DND-41 (cell line): ENCODE results near the gene RASL10A.
A peak's percentile ranks its signal among the peaks of the same experiment; 100 is the strongest.

Experiments used
- ATAC-seq: fragments of 200-7000 bp; cut with Tn5 transposase; 3 replicates; pipeline ENCODE4 v1.9.1; 2021; ENCODE audit warnings: low read depth; ENCODE audit not compliant: insufficient read depth
- DNase-seq: peaks from one replicate; pipeline ENCODE4 v3.0.0-alpha.2; 2020
- H2AFZ ChIP-seq: 2 replicates; pipeline ENCODE4 v1.6.0; 2012; ENCODE audit warnings: low read depth, low read length
- H3K27ac ChIP-seq: 2 replicates; pipeline ENCODE4 v1.5.1; 2012; ENCODE audit warnings: low read length, inconsistent platforms
- H3K27me3 ChIP-seq: fragments of 200-600 bp; sonication (generic); 2 replicates; pipeline ENCODE4 v1.6.0; 2012; ENCODE audit warnings: low read length, mild to moderate bottlenecking, inconsistent platforms; ENCODE audit not compliant: insufficient read depth, poor library complexity
- H3K36me3 ChIP-seq: 2 replicates; pipeline ENCODE4 v1.5.1; 2012; ENCODE audit warnings: low read length, inconsistent platforms; ENCODE audit not compliant: insufficient read depth
- H3K4me1 ChIP-seq: 2 replicates; pipeline ENCODE4 v1.5.1; 2012; ENCODE audit warnings: mild to moderate bottlenecking, low read length; ENCODE audit not compliant: insufficient read depth
- H3K4me2 ChIP-seq: 2 replicates; pipeline ENCODE4 v1.6.0; 2012; ENCODE audit warnings: mild to moderate bottlenecking, moderate library complexity, low read length, inconsistent platforms; ENCODE audit not compliant: insufficient read depth
- H3K4me3 ChIP-seq, 2 experiments: fragments of 200-600 bp in 1 of 2; shearing (Covaris generic) in 1 of 2; 2 replicates each; pipeline ENCODE4 v1.5.1; 2012 to 2016; ENCODE audit warnings: inconsistent platforms in 2 of 2, low read length in 2 of 2, mild to moderate bottlenecking in 2 of 2, low read depth in 1 of 2, moderate library complexity in 1 of 2
- H3K79me2 ChIP-seq: 2 replicates; pipeline ENCODE4 v1.6.0; 2012; ENCODE audit warnings: low read length, inconsistent platforms; ENCODE audit not compliant: insufficient read depth
- H3K9ac ChIP-seq: 2 replicates; pipeline ENCODE4 v1.6.0; 2012; ENCODE audit warnings: low read depth, mild to moderate bottlenecking, inconsistent platforms, low read length, moderate library complexity
- H3K9me3 ChIP-seq: 2 replicates; pipeline ENCODE4 v1.5.1; 2012; ENCODE audit warnings: low read length, moderate library complexity, mild to moderate bottlenecking, inconsistent platforms; ENCODE audit not compliant: insufficient read depth, severe bottlenecking
- H4K20me1 ChIP-seq: 2 replicates; pipeline ENCODE4 v1.6.0; 2012; ENCODE audit warnings: low read length; ENCODE audit not compliant: insufficient read depth
- EZH2 ChIP-seq: IDR thresholded peaks from 3 replicates; pipeline ENCODE4 v1.6.1; 2012; ENCODE audit warnings: borderline replicate concordance, low read depth, mild to moderate bottlenecking, moderate library complexity, low read length, inconsistent platforms; ENCODE audit not compliant: severe bottlenecking
- TF ChIP-seq, protein P1 (sequence below): IDR thresholded peaks from 2 replicates; pipeline ENCODE4 v1.5.1; 2012; ENCODE audit warnings: borderline replicate concordance, low read length, moderate library complexity, mild to moderate bottlenecking; ENCODE audit not compliant: poor library complexity, severe bottlenecking; ENCODE audit errors: extremely low read depth

Gene RASL10A

DNA sequence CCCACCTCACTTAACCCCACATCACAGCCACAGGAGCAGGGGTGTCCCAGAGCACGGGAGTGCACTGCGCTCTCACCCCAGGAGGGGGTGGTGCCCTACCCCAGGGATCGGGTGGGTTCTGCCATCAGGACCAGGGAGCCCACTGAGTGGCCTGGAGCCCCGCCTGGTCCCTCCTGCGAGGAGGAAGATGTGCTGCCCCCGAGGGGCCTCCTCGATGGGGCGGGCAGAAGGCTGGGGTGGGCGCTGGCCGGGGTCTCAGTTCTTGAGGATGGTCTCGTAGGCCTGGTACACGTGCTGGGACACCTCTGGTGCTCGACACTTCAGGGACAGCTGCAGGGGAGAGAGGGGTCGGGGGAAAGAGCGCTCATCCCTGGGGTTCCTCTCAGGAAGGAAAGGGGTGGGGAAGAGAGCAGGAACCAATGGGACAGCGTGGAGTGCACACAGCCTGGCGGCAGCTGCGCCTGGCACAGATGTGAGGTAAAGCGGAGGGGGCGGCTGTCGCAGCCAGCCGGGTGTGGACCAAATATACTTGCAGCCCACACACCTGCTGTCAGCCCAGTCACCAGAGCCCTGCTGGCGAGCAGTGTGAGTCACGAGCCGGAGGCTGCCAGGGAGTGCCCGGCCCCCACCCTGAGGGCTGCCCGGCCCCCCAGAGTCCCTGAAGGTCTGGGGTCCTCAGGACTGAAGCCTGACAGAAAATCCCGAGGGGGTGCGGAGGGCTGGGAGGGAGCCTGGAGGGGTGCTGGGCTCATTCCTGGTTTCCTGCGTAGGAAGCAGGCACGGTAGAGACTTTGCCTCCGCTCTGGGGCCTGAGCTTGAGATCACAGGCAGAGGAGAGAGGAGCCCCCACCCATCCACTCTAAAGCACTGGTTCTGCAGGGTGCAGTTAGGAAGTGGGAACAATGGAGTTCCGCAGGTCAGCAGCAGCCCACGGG is 13.3 kb upstream of the RASL10A start:
- Histone ChIP-seq H3K27me3 (no peaks in the 10 kb centered on the region), H2AFZ (no peak overlapping the region), H3K4me1 (no peaks in the 10 kb centered on the region), H3K4me3 (no peak overlapping the region), H3K4me2 (no peak overlapping the region), H4K20me1 (0 out of 2 replicates have a peak, but pooled peaks cover 6% of the 10 kb centered on the region), H3K9me3 (no peaks in the 10 kb centered on the region), H3K79me2 (no peaks in the 10 kb centered on the region), H3K27ac (no peak overlapping the region), H3K9ac (no peak overlapping the region), H3K36me3 (peaks cover 76% of the 10 kb centered on the region)
- DNase-seq (no peak), ATAC-seq (no peak)
- TF ChIP-seq EZH2: no peak
- TF ChIP-seq, protein P1, sequence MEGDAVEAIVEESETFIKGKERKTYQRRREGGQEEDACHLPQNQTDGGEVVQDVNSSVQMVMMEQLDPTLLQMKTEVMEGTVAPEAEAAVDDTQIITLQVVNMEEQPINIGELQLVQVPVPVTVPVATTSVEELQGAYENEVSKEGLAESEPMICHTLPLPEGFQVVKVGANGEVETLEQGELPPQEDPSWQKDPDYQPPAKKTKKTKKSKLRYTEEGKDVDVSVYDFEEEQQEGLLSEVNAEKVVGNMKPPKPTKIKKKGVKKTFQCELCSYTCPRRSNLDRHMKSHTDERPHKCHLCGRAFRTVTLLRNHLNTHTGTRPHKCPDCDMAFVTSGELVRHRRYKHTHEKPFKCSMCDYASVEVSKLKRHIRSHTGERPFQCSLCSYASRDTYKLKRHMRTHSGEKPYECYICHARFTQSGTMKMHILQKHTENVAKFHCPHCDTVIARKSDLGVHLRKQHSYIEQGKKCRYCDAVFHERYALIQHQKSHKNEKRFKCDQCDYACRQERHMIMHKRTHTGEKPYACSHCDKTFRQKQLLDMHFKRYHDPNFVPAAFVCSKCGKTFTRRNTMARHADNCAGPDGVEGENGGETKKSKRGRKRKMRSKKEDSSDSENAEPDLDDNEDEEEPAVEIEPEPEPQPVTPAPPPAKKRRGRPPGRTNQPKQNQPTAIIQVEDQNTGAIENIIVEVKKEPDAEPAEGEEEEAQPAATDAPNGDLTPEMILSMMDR: no peak

DNA sequence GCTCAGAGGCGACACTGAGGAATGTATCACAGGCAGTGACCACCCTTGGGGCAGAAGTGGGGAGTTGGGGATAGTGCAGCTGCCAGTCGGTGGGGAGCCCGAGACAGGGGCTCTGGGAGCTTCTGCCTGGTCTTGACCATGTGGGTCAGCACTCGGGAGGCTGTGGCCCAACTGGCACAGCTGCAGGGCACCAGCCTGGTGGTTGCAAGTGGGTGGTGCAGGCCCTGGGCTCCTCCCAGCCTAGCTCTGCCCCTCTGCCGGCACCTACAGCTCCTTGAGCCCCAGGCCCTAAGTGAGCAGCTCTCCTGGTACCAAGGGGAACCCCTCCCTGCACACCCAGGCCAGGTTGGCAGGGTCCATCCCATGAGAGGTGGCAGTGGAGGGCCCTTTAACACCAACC is 12.6 kb upstream of the RASL10A start:
- H3K4me3 ChIP-seq: no peak overlapping the region
- H3K9ac ChIP-seq: no peak overlapping the region
- no peaks in the 10 kb centered on the region for H3K4me1 ChIP-seq
- 0 out of 2 replicates have a peak, but pooled peaks cover 6% of the 10 kb centered on the region for H4K20me1 ChIP-seq
- TF ChIP-seq, protein P1: peak; percentile 2
- TF ChIP-seq EZH2: no peak
- no peak overlapping the region for H3K4me2 ChIP-seq
- no peaks in the 10 kb centered on the region for H3K27me3 ChIP-seq
- H2AFZ ChIP-seq: no peak overlapping the region
- no peaks in the 10 kb centered on the region for H3K79me2 ChIP-seq
- no peak overlapping the region for H3K27ac ChIP-seq
- DNase-seq (no peak), ATAC-seq (peak; percentile 34; the same call in 1 of the 3 replicates)
- peaks cover 70% of the 10 kb centered on the region for H3K36me3 ChIP-seq
- H3K9me3 ChIP-seq: no peaks in the 10 kb centered on the region

- H3K27ac ChIP-seq: no peak overlapping the region
- no peak overlapping the region for H3K4me2 ChIP-seq
- no peak overlapping the region for H3K4me3 ChIP-seq
- no peak overlapping the region for H2AFZ ChIP-seq
- H4K20me1 ChIP-seq: 0 out of 2 replicates have a peak, but pooled peaks cover 4% of the 10 kb centered on the region
- DNase-seq (no peak), ATAC-seq (no peak)
- TF ChIP-seq EZH2: no peak
- TF ChIP-seq, protein P1: no peak
- H3K4me1 ChIP-seq: no peaks in the 10 kb centered on the region
- H3K79me2 ChIP-seq: no peaks in the 10 kb centered on the region
- peaks cover 62% of the 10 kb centered on the region for H3K36me3 ChIP-seq
- no peaks in the 10 kb centered on the region for H3K9me3 ChIP-seq
- H3K27me3 ChIP-seq: no peaks in the 10 kb centered on the region
- H3K9ac ChIP-seq: no peak overlapping the region
Measured at GRCh38 chr22:29327089-29327764, 11.7 kb upstream of the RASL10A start.
